ENCODE data around the gene WDR75. TPM values are rescaled to one million over a fixed set of nuclear protein-coding genes. Genes with fewer than 3 reads are reported as not detected.

Gene WDR75
- total and polyA plus RNA-seq, 2 of the 13 experiments (the other 11 are each of a cell fraction or from before 2014, with no cell fraction given) = 63.0 to 74.1 TPM

GRCh38 chr2:189522435-189523151, 81.3 kb downstream of the WDR75 start (continued):
- TF ChIP-seq ZHX2 (IDR thresholded peaks at IDR 0.05; ENCODE audit: low read depth) = no peak
- no peak for TF ChIP-seq ZHX2 (CRISPR knock-in tag; IDR thresholded peaks at IDR 0.05; ENCODE audit: borderline replicate concordance)
- no peak for TF ChIP-seq ZNF558 (CRISPR knock-in tag; IDR thresholded peaks at IDR 0.05; ENCODE audit: borderline replicate concordance)
- TF ChIP-seq FOXK2 (IDR thresholded peaks at IDR 0.05) = no peak
- TF ChIP-seq JARID2 (CRISPR knock-in tag; IDR thresholded peaks at IDR 0.05; ENCODE audit: insufficient replicate concordance) = no peak
- TF ChIP-seq NONO (IDR thresholded peaks at IDR 0.05) = no peak
- no peak for TF ChIP-seq NONO (CRISPR knock-in tag; conservative IDR thresholded peaks at IDR 0.05)
- no peak for TF ChIP-seq SUZ12 (IDR thresholded peaks at IDR 0.05; ENCODE audit: low read depth, low read length)
- TF ChIP-seq KDM5A (IDR thresholded peaks at IDR 0.05; ENCODE audit: borderline replicate concordance, low read length) = no peak
- TF ChIP-seq ZNF552 (CRISPR knock-in tag; IDR thresholded peaks at IDR 0.05; ENCODE audit: borderline replicate concordance) = no peak
- no peak for TF ChIP-seq RELA (CRISPR knock-in tag; IDR thresholded peaks at IDR 0.05)
- TF ChIP-seq ZFP90 (CRISPR knock-in tag; IDR thresholded peaks at IDR 0.05; ENCODE audit: borderline replicate concordance) = no peak
- no peak for TF ChIP-seq ZNF205 (CRISPR knock-in tag; IDR thresholded peaks at IDR 0.05)
- no peak for TF ChIP-seq HDAC1 (CRISPR knock-in tag; IDR thresholded peaks at IDR 0.05)
- no peak for TF ChIP-seq ZNF562 (CRISPR knock-in tag; IDR thresholded peaks at IDR 0.05; ENCODE audit: borderline replicate concordance)
- TF ChIP-seq MED8 (CRISPR knock-in tag; IDR thresholded peaks at IDR 0.05; ENCODE audit: insufficient replicate concordance) = no peak
- TF ChIP-seq ISL2 (CRISPR knock-in tag; IDR thresholded peaks at IDR 0.05) = no peak; the same call in 1 of the 2 replicates
- TF ChIP-seq ZNF256 (CRISPR knock-in tag; conservative IDR thresholded peaks at IDR 0.05) = no peak
- TF ChIP-seq FOSL1 (CRISPR knock-in tag; IDR thresholded peaks at IDR 0.05; ENCODE audit: borderline replicate concordance) = no peak
- TF ChIP-seq, protein P1, sequence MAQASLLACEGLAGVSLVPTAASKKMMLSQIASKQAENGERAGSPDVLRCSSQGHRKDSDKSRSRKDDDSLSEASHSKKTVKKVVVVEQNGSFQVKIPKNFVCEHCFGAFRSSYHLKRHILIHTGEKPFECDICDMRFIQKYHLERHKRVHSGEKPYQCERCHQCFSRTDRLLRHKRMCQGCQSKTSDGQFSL (CRISPR knock-in tag; IDR thresholded peaks at IDR 0.05) = no peak
- TF ChIP-seq, protein P2, sequence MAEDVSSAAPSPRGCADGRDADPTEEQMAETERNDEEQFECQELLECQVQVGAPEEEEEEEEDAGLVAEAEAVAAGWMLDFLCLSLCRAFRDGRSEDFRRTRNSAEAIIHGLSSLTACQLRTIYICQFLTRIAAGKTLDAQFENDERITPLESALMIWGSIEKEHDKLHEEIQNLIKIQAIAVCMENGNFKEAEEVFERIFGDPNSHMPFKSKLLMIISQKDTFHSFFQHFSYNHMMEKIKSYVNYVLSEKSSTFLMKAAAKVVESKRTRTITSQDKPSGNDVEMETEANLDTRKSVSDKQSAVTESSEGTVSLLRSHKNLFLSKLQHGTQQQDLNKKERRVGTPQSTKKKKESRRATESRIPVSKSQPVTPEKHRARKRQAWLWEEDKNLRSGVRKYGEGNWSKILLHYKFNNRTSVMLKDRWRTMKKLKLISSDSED (CRISPR knock-in tag; IDR thresholded peaks at IDR 0.05) = no peak
- peak; percentile 30; the same call in 1 of the 2 replicates for TF ChIP-seq MIXL1 (CRISPR knock-in tag; IDR thresholded peaks at IDR 0.05)
- no peak for TF ChIP-seq ZNF335 (CRISPR knock-in tag; IDR thresholded peaks at IDR 0.05)
- TF ChIP-seq ZMAT3 (CRISPR knock-in tag; conservative IDR thresholded peaks at IDR 0.05) = no peak
